Panc1 (cell line): ENCODE results near the gene PCBD1. TPM values are rescaled to one million over a fixed set of nuclear protein-coding genes. Genes with fewer than 3 reads are reported as not detected.

Experiments
- ATAC-seq: fragments of 200-7000 bp; cut with Tn5 transposase; 2 replicates; pipeline ENCODE4 v1.9.1; 2020; ENCODE audit warnings: mild to moderate bottlenecking, moderate library complexity
- BruUV-seq: library from RNA; stranded (reverse); fragments of 400-500 nt; replicated peaks from 2 replicates; lab custom pipeline; 2021; lab: Mats Ljungman, UMichigan
- CTCF ChIA-PET: fragments of 300-600 bp; sonication (Branson Sonifier 250); formaldehyde crosslinking; loops from one replicate; lab custom pipeline; 2022; ENCODE audit warnings: antibody characterized with exemption; lab: Charles Lee
- POLR2A ChIA-PET: fragments of 300-600 bp; sonication (Branson Sonifier 250); formaldehyde crosslinking; loops from one replicate; lab custom pipeline; 2022; ENCODE audit warnings: antibody characterized with exemption; lab: Charles Lee
- DNase-seq: peaks from one replicate; pipeline ENCODE4 v3.0.0-alpha.2; 2010; ENCODE audit warnings: low read depth, low spot score
- H3K27ac ChIP-seq: 2 replicates; pipeline ENCODE4 v1.5.1; 2011; ENCODE audit warnings: mild to moderate bottlenecking, low read length, inconsistent platforms
- H3K27me3 ChIP-seq: fragments of 200-500 bp; sonication (Bioruptor generic); 2 replicates; pipeline ENCODE4 v1.6.0; 2014; ENCODE audit warnings: low read length, inconsistent platforms; ENCODE audit not compliant: control insufficient read depth, insufficient read depth
- H3K36me3 ChIP-seq: fragments of 200-500 bp; sonication (Bioruptor generic); 2 replicates; pipeline ENCODE4 v1.5.1; 2014; ENCODE audit warnings: inconsistent platforms, mild to moderate bottlenecking, low read length, moderate library complexity; ENCODE audit not compliant: control insufficient read depth, insufficient read depth
- H3K4me1 ChIP-seq: 2 replicates; pipeline ENCODE4 v1.5.1; 2011; ENCODE audit warnings: inconsistent platforms, mild to moderate bottlenecking, low read length, moderate library complexity; ENCODE audit not compliant: control insufficient read depth, insufficient read depth
- H3K4me3 ChIP-seq, 2 experiments: 2 replicates each; pipeline ENCODE4 v1.5.1; 2011 to 2012; ENCODE audit warnings: low read depth in 2 of 2, low read length in 2 of 2, mild to moderate bottlenecking in 2 of 2, inconsistent platforms in 1 of 2, moderate library complexity in 1 of 2
- H3K9me3 ChIP-seq: fragments of 200-500 bp; sonication (Bioruptor generic); 2 replicates; pipeline ENCODE4 v1.5.1; 2014; ENCODE audit warnings: low read depth, mild to moderate bottlenecking, inconsistent platforms, low read length, moderate library complexity; ENCODE audit not compliant: control insufficient read depth, insufficient read depth
- CTCF ChIP-seq: fragments of 450-650 bp; IDR thresholded peaks from 2 replicates; pipeline ENCODE4 v1.5.1; 2017; ENCODE audit warnings: mild to moderate bottlenecking
- POLR2AphosphoS5 ChIP-seq: IDR thresholded peaks from 2 replicates; pipeline ENCODE4 v1.6.1; 2012; ENCODE audit warnings: mild to moderate bottlenecking, low read depth, low read length, moderate library complexity
- REST ChIP-seq, 2 experiments: IDR thresholded peaks; 2 replicates each; pipeline ENCODE4 v1.6.1; 2011 to 2012; ENCODE audit warnings: low read depth in 2 of 2, control low read depth in 1 of 2, low read length in 1 of 2, mild to moderate bottlenecking in 1 of 2, moderate library complexity in 1 of 2; ENCODE audit not compliant: insufficient read depth in 1 of 2
- SIN3A ChIP-seq: IDR thresholded peaks from 2 replicates; pipeline ENCODE4 v1.6.1; 2012; ENCODE audit warnings: low read depth, mild to moderate bottlenecking, low read length, moderate library complexity, borderline replicate concordance; ENCODE audit not compliant: insufficient read depth
- TCF7L2 ChIP-seq: IDR thresholded peaks from 2 replicates; pipeline ENCODE4 v1.6.1; 2011; ENCODE audit warnings: mild to moderate bottlenecking, low read depth, low read length, inconsistent platforms
- in situ Hi-C: cut with HindIII; loops from 2 replicates; pipeline ENCODE4 v1.10.0; 2016; ENCODE audit warnings: low sequenced_read_pairs, low pct_unique_long_range_greater_than_20kb
- intact Hi-C: fragments of 100-400 bp; cut with micrococcal nuclease; formaldehyde crosslinking; loops from one replicate; pipeline ENCODE4 v1.10.0; 2022; ENCODE audit not compliant: unreplicated experiment
- total RNA-seq: library from RNA; stranded (reverse); gene quantifications from one replicate; pipeline ENCODE4 v1.2.1, GENCODE V29; 2021; ENCODE audit not compliant: unreplicated experiment

The PCBD1 gene
- total RNA-seq, 1 experiment from 2014 or later: 122 TPM

GRCh38 chr10:70853457-70853856 is 34.9 kb downstream of the PCBD1 start:
- ChIA-PET CTCF (no interaction called here), POLR2A (no interaction called here)
- intact Hi-C loops (no loop called here), in situ Hi-C loops (no loop called here)
- H3K4me1 ChIP-seq: peaks cover 20% of the 10 kb centered on the region
- no peak overlapping the region for H3K27ac ChIP-seq
- H3K27me3 ChIP-seq: no peaks in the 10 kb centered on the region
- peaks cover 13% of the 10 kb centered on the region for H3K36me3 ChIP-seq
- H3K4me3 ChIP-seq: no peak overlapping the region
- no peaks in the 10 kb centered on the region for H3K9me3 ChIP-seq
- BruUV-seq: no TSS peak
- TF ChIP-seq POLR2AphosphoS5 (no peak), CTCF (no peak), REST (IDR thresholded peaks at IDR 0.05; ENCODE audit: insufficient read depth in 1 of 2, low read depth in 2 of 2, low read length in 1 of 2) (no peak), TCF7L2 (no peak), SIN3A (no peak)
- DNase-seq (no peak), ATAC-seq (no peak)

GRCh38 chr10:70853038-70853437 is 35.3 kb downstream of the PCBD1 start:
- intact Hi-C loops: no loop called here
- Histone ChIP-seq H3K4me3 (no peak overlapping the region), H3K4me1 (peaks cover 20% of the 10 kb centered on the region), H3K36me3 (peaks cover 13% of the 10 kb centered on the region), H3K27ac (no peak overlapping the region), H3K9me3 (no peaks in the 10 kb centered on the region), H3K27me3 (no peaks in the 10 kb centered on the region)
- no TSS peak for BruUV-seq
- DNase-seq (no peak), ATAC-seq (no peak)
- POLR2A ChIA-PET: no interaction called here
- TF ChIP-seq POLR2AphosphoS5: no peak
- TF ChIP-seq TCF7L2: no peak
- TF ChIP-seq CTCF: no peak
- TF ChIP-seq REST (IDR thresholded peaks at IDR 0.05; ENCODE audit: insufficient read depth in 1 of 2, low read depth in 2 of 2, low read length in 1 of 2): no peak
- TF ChIP-seq SIN3A: no peak
- CTCF ChIA-PET: no interaction called here
- in situ Hi-C loops: no loop called here
